ELR (cell line): ENCODE data around the gene R3HDM4.

Experiments
- DNase-seq: peaks from one replicate; pipeline ENCODE4 v3.0.0-alpha.2; 2015; ENCODE audit warnings: low read depth

R3HDM4 gene

DNA sequence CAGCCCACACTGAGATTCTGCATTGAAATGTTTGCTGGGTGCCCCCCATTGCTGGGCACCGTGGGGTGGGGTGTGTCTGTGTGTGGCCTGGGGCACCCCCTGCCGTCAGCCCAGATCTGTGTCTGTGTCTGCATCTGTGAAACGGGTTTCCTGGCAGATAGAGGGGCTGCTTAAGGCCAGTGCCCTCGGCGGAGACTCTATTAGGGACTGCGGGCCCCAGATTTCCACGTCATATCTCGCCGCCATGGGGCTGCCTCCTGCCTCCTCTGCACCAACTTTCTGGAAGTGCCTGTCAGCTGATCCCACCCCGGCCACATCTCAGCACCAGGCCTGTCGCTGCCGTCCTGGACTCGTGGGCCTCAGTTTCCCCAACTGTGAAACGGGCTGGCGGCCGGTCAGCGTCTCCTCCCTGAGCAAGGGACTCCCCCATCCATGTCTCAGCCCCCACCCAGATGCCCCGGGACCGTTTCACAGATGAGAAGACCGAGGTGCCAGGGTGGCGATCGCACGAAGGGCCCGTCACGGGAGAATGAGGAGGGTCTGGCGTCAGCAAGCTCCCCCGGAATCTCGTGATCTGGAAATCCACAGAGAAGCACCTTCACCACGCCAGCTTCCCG is 34.2 kb upstream of the R3HDM4 start:
- no peak for DNase-seq

DNA sequence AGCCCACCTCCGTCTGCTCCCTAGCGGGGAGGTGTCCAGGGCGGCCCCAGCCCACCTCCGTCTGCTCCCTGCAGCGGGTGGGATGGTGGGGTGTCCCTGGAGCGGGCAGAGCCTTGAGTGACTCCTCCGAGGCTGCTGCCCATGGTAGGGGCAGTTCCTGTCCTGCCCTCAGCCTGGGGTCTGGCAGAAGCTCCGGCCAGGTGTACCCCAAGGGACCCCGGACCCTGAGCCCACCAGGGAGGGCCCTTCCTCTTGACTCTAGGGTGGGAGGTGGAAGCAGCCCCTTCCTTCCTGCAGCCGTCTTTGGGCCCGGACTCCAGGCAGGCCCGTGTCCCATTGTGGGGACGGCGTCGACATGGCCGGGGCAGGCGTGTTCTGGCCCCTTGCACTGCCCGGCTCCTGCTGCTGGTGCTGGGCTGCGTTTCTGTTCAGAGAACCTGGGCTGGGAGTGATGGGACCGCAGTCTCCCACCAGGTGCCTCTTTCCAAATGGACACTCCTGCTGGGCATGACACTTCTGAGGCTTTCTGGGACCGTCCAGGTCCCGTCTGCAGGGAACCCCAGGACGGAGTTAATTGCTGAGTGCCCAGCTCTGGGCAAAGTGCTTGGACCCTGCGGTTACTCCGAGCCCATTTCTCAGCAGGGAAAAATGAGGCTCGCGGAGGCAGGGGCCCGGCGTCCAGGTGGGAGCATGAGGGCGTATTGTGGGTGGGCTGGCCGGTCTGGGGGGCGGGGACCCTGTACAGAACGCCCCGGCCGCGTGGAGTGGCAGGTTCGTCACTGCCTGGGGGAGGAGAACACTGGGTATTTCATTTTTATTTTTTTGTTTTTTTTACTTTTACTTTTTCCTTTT is 32.6 kb upstream of the R3HDM4 start:
- no peak for DNase-seq

DNA sequence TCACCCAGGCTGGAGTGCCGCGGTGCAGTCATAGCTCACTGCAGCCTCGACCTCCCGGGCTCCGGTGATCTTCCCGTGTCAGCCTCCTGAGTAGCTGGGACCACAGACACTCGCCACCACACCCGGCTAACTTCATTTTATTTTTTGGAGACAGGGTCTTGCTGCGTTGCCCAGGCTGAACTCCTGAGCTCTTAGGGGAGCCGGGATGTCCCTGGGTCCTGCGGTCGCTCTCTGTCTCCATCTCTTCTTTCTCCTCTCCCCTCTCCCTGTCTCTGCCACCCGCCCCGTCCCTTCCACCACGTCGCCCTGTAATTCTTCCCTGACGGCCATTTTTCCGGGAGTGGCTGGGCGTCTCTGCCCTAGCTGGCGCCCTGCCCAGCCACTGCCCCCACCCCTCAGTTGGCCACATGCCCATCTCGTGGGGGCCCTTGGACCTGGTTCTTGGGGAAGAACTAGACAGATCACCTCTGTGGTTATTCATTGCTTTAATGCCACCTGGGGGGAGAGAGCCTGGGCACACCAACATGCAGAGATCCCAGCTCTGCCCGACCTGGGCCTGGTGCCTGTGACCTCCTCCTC is 31.7 kb upstream of the R3HDM4 start:
- DNase-seq: no peak

DNA sequence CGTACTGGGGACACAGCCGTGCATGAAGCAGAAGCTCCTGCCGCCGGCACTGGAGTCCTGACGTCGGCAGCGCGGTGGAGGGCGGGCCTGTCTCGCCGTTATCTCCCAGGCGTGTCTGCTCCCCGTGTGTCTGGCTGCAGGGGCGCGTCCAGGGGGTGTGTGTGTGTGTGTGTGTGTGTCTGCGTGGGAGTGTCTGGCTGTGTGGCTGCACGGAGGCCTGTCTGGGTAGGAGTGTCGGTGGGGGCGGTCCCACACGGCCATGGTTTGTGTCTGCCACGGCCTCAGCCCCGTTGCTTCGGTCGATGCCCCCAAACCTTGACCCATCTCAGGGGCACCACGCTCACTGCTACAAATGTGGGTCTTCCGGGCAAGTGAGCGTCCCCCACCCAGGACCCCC is 31.1 kb upstream of the R3HDM4 start:
- no peak for DNase-seq

DNA sequence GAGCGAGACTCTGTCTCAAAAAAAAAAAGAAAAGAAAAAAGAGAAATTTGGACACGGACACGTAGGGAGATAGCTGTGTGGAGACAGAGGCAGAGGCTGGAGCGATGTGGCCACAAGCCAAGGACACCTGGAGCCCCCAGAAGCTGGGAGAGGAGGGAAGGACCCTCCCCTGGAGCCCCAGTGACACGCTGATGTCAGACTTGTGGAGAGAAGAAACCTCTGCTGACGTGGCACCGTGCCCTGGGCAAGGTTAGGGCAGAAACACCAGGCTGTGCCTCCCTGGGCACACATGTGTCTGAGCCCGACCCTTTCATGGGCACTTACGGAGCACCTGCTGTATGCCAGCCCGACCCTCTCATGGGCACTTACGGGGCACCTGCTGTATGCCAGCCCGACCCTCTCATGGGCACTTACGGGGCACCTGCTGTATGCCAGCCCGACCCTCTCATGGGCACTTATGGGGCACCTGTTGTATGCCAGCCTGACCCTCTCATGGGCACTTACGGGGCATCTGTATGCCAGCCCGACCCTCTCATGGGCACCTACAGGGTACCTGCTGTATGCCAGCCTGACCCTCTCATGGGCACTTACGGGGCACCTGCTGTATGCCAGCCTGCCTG is 30.6 kb upstream of the R3HDM4 start:
- no peak for DNase-seq

DNA sequence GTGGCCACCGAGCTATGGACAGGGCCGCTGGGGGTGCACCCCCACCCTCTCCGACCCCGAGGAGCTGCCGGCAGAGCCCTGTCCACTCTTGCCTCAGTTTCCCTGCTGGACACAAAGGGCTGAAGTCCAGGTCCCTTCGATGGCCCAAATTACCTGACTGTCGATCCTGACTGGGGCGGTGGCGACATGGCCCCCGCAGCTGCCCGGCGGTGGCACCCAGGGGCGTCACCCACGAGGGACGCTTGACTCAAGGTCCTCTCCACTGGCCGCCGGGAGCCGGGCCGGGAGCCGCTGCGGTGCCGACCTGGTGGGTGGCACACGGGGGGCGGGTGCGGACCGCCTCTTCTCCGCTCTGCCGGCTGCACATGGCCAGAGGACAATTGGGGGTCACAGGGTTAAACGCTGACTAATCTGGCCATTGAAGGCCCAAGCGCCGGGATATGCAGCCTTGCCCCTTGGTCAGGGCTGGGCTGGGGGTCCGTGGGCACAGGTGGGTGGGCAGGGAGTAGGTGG is 29.2 kb upstream of the R3HDM4 start:
- DNase-seq: no peak

DNA sequence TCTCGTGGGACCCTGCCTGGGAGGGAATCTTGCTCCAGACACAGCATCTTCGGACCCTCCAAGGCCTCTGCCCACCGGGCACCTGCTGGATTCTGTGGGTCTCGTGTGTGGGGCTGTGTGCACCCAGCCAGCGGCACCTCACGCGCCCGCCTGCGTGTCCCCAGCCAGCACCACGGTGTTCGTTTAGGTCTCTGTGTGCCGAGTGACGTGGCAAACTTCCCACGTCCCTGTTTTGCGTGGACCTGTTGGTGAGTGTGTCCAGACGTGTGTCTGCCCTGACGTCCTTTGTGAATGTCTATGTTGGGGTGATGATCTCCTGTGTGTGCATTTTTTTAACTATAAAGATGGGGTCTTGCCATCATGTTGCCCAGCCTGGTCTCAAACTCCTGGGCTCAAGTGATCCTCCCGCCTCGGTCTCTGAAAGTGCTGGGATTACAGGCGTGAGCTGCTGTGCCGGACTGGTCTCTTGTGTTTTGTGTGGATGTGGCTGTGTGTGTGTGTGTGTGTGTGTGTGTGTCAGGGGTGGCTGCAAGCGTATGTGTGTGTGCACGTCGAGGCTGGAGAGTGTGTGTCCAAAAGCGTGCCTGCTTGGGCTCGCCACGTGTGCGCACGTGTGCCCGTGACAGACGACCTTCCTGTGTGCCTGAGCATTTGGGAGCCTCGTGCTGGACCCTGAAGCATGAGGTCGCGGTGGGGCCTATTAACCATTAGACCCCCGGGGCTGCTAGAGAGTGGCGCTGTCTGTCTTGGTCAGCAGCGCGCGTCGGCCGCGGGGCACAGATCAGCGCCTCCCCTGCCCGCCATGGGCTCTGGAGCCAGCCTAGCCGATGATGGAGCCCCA is 28.5 kb upstream of the R3HDM4 start:
- DNase-seq: no peak

DNA sequence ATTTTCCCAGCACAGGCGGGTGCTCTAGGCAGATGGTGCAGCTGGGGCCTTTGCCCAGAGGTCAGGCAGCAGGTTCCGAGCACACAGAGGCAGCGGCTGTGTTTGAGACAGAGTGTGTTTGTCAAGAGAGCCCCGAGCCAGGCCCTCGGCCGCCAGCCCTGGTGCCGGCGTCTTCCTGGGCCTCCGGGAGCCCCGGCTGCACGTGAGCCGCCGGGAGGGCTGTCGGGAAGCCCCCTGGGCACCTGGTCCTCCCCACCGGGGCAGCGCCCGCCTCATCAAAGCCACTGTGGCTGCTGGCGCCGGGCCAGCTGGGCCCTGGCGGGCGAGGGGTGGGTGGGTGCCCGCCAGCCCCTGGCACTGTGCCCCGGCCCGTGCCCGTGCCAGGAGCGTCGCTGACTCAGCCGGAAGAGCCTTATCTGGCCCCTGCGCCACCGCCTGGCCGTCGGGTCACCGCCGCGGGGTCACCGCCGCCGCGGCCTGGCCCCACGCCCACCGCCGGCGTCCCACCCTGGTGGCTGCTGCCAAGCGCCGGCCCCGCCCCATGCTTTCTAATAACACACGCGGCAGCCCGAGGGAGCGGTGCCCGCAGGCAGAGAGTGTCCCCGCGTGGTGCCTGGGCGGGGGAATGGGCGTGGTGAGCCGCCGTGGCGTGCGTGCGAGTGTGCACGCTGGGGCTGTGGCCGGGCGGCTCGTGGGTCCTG is 27.7 kb upstream of the R3HDM4 start:
- no peak for DNase-seq

DNA sequence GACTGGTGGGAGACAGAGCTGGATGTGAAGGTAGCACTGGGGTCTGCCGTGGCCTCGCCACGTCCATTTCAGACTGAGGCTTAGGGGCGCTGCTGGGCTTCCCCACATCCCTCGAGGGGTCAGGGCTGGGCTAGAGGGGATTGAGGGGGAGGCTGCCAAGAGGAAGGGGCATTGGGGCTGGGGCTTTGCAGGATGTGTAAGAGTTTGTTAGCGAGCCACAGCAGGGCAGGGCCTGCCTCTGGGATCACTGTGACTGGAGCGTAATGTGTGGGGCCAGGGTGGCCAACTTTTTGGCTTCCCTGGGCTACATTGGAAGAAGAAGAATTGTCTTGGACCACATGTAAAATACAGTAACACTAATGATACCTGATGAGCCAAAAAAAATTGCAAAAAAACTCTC is 26.9 kb upstream of the R3HDM4 start:
- DNase-seq: no peak

DNA sequence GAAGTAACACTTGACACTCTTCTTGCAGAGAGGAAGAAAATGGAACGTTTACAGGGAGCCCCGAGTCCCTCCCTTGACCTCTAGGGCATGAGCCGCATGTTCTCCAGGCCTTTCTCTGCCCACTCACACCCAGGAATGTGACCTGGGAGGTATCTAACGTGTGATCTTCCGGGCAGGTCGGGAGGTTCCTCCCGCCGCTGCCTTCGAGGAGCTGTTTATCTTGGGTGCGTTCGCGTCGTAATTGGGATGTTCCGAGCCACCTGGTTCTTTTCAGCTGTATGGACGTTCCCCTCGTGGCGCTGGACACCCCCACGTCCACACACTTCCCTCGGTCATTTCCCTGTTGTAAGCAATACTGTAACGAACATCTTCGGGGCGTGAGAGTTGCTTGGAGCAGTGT is 26.4 kb upstream of the R3HDM4 start:
- DNase-seq: no peak

DNA sequence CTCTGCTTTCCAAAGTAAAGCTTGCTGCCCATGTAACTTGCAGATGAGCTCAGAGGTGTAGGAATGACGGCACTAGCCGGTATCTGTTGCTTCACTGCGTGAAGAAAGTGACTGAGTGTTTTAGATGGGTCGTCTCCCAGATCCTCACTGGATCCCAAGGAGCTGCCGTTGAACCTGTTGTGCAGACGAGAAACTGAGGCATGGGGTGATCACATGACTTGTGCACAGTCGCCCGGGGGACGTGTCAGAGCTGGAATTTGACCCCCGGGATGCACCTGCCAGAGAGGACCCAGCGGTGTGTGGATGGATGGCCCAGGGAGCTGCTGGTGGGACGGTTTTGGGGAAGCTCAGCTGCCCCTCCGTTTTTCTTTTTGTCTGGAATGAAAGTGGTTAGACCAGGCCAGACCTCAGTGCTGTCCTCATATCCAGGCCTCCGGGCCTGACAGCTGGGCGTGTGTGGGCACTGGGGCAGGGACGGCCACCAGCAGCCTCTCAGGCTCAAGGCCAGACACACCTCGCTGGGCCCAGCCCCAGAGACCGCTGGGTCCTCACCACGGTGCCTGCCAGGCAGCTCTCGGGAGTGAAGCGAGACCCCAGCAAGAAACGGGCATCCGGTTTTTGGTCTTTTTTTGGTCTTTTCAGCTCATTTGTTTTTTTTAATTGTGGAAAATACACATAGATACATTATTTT is 25.4 kb upstream of the R3HDM4 start:
- no peak for DNase-seq

DNA sequence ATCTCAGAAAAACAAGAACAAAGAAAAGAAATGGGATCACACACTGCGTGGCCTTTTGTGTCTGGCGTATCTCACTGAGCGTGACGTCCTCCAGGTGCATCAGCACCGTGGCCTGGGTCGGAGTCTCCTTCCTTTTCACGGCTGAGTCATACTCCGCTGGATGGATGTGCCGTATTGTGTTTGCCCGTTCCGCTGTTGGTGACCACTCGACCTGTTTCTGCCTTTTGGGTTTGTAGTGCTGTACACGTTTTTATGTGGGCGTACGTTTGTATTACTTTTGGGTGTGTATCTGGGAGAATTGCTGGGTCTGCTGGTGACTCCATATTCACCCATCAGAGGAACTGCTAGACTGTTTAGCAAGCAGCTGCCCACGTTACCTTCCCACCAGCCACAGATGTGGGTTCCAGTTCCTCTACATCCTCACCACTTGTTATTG is 24.3 kb upstream of the R3HDM4 start:
- no peak for DNase-seq

DNA sequence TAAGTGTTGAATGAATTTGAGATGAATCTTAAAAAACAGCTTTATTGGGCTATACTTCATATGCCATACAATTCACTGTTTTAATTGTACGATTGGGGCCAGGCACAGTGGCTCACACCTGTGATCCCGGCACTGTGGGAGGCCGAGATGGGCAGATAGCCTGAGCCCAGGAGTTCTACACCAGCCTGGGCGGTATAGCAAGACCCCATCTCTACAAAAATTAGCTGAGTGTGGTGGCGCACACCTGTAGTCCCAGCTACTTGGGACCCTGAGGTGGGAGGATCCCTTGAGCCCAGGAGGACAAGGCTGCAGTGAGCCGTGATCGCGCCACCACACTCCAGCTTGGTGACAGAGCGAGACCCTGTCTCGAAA is 23.1 kb upstream of the R3HDM4 start:
- DNase-seq: no peak

DNA sequence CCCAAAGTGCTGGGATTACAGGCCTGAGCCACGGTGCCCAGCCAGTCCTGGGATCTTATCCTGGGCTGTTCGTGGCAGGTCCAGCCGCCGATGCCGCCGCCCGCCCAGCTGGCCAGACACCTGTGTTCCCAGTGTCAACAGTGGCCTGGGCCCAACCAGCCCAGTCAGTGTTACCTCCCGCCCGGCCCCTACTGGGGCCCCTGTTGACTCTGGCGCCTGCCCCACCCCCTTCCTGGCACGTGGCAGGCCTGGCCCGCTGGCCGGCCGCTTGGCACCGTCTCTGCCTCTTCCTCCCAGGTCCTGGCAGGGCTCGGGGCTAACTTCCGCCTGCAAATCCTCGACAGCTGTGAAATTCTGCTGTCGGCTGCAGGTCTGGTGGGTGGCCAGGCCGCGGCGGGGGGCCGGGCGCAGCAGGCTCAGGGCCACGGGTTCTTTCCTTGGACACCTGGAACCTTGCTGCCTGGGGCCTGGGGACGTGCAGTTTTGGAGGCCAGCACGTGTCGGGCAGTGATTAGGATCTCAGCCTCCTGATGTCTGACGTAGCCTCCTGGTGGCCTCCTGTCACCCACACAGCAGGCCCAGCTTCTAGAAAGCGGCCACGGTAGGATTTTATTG is 22.0 kb upstream of the R3HDM4 start:
- no peak for DNase-seq

DNA sequence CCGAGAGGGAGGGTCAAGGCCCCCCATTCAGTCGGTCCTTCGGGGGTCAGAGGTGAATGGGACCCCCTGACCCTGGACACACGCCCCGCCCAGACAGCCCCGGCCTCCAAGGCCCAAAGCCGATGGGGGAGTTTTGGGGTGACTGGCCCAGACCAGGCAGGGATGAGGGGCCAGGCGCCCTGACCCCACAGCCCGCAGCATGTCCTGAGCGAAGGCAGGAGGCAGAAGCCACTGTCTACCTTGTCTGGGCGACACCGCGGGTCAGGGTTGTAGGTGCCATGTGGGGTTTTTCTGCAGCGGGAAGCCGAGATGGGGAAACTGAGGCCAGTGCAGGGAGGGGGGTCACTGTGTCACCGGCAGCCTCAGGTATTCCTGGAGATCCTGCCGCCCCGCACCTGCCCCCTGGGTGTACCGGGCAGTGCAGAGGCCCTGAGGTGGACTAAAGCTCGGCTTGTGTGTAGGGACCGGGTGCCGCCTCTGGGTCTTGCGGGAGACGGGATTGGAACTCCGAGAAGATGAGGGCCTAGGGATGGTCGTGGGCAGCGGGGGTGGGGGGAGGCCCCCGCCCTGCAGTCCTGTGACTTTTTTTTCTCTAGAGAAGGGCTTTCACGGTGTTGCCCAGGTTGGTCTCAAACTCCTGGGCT is 21.3 kb upstream of the R3HDM4 start:
- no peak for DNase-seq

DNA sequence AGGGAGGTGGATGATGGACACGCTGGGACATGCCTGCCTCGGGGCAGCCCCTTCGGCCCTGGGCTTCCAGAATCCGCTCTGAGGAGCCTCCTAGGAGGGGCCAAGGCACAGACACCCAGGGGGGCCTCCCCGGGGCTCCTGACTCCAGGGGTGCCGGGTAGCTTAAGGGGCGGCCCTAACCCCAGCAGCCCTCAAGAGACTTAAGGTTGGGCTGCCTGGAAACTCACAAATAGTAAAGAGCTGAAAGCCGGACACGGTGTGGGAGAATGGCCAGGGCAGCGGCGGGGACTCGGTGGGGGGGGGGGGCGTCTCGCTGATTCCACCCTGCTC is 20.5 kb upstream of the R3HDM4 start:
- no peak for DNase-seq

DNA sequence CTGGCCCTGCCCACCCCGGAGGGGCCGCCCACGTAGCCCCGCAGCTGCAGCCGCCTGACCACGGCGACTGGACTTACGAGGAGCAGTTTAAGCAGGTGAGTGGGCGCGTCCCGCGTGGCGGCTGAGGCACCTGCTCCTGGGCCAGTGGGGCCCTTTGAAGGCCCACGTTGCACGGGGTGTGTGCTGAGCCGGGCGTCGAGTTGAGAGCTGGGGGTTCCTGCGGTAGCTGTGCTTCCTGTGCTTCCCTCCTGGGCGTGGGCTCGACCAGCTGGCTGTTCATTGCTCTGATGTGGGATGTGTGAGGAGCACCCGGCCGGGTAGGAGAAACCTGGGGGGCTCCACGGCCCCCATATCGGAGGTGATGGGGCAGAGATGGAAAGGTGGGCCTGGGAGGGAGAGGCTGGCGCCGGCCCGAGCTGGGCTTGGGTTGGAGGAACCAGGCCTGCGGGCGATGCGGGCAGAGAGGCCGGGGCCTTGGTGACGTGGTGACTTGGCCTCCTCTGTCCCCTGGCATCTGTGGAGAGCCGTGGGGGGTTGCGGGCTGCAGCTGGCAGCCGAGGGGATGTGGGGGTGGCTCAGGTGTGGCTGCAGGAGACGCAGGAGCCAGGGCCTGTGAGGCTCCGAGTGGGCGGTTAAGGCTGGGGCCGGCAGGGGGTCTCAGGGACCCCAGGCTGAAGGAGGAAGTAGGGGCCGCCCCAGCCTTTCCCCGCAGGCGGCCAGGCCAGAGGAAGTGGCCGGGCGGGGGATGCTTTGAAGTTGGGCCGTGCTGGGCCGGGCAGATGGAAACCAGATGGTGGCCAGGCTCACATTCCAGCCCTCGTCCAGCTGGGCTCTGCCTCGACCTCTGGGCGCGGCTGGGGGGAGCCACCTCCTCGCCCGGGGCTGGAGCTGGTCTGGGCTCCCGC is 19.9 kb upstream of the R3HDM4 start:
- DNase-seq: peak; percentile 95

DNA sequence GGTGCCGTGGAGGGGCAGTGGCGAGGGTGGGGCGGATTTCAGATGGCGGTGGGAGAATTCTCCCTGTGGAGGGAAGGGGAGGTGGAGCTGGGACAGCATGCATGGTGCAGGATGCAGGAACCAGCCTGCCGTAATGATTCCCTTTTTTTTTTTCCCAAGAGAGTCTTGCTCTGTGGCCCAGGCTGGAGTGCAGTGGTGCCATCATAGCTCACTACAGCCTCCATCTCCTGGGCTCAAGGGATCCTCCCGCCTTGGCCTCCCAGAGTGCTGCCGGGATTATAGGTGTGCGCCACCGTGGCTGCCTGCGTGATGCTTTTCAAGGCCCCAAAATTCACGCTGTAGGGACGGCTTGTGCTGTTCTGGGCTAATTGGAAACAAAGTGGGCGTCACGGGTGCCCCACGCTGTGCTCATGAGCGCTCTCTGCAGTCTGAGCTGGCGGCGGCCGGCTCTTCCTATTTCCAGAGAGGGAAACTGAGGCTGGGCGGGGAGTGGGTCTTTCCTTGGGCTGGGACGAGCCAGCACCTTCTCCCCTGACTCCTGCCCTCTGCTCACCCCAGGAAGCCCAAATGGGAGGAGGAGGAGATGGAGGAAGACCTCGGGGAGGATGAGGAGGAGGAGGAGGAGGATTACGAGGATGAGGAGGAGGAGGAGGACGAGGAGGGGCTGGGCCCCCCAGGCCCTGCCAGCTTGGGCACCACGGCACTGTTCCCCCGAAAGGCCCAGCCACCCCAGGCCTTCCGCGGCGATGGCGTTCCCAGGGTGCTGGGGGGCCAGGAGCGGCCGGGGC is 19.0 kb upstream of the R3HDM4 start:
- no peak for DNase-seq
